K562 (cell line): ENCODE data around the gene RAB6A. TPM values are rescaled to one million over a fixed set of nuclear protein-coding genes. Genes with fewer than 3 reads are reported as not detected.
A peak's percentile ranks its signal among the peaks of the same experiment; 100 is the strongest.

Experiments used
- ATF7 ChIP-seq: fragments of 450-650 bp; IDR thresholded peaks from 2 replicates; pipeline ENCODE4 v1.7.1; 2014; ENCODE audit warnings: mild to moderate bottlenecking, moderate library complexity
- CUX1 ChIP-seq: fragments of 200-800 bp; sonication (Bioruptor generic); IDR thresholded peaks from 2 replicates; pipeline ENCODE4 v1.6.1; 2016; ENCODE audit warnings: missing genetic modification characterization, missing compliant biosample characterization
- E2F1 ChIP-seq: sonication (generic); formaldehyde crosslinking; IDR thresholded peaks from 2 replicates; pipeline ENCODE4 v1.8.1; 2023; ENCODE audit warnings: mild to moderate bottlenecking, missing genetic modification reagents, moderate library complexity
- EZH2 ChIP-seq: IDR thresholded peaks from 2 replicates; pipeline ENCODE4 v1.6.1; 2012; ENCODE audit warnings: low read depth, mild to moderate bottlenecking, inconsistent platforms, low read length, borderline replicate concordance
- HDAC3 ChIP-seq: fragments of 450-650 bp; IDR thresholded peaks from 2 replicates; pipeline ENCODE4 v1.6.1; 2018; ENCODE audit warnings: borderline replicate concordance, mild to moderate bottlenecking, moderate library complexity; ENCODE audit not compliant: partially characterized antibody
- MXD1 ChIP-seq: fragments of 250-450 bp; sonication (Bioruptor Pico); IDR thresholded peaks from 2 replicates; pipeline ENCODE4 v1.8.0; 2021; ENCODE audit warnings: borderline replicate concordance, mild to moderate bottlenecking, moderate library complexity; ENCODE audit not compliant: poor library complexity, severe bottlenecking
- NCOA1 ChIP-seq: fragments of 450-650 bp; IDR thresholded peaks from 2 replicates; pipeline ENCODE4 v1.6.1; 2016; ENCODE audit warnings: low read depth
- NFYB ChIP-seq: IDR thresholded peaks from 2 replicates; pipeline ENCODE4 v1.6.1; 2011; ENCODE audit warnings: mild to moderate bottlenecking, moderate library complexity; ENCODE audit not compliant: insufficient read length; ENCODE audit errors: extremely low read depth
- NONO ChIP-seq, 2 experiments: fragments of 200-400 bp in 1 of 2; fragments of 450-650 bp in 1 of 2; formaldehyde crosslinking in 1 of 2; IDR thresholded peaks; 2 replicates each; pipeline ENCODE4 v1.6.1; 2017; ENCODE audit warnings: low read depth in 2 of 2, mild to moderate bottlenecking in 2 of 2, moderate library complexity in 2 of 2, low read length in 1 of 2
- NR2F6 ChIP-seq: fragments of 450-650 bp; formaldehyde crosslinking; IDR thresholded peaks from 2 replicates; pipeline ENCODE4 v1.4.0; 2020; ENCODE audit warnings: mild to moderate bottlenecking
- OTX1 ChIP-seq: fragments of 450-650 bp; formaldehyde crosslinking; IDR thresholded peaks from 2 replicates; pipeline ENCODE4 v1.4.0; 2022; ENCODE audit warnings: mild to moderate bottlenecking
- POLR3G ChIP-seq: IDR thresholded peaks from 2 replicates; pipeline ENCODE4 v1.6.1; 2011; ENCODE audit not compliant: insufficient read length, insufficient replicate concordance; ENCODE audit errors: extremely low read depth
- SNRNP70 ChIP-seq: fragments of 200-400 bp; formaldehyde crosslinking; optimal IDR thresholded peaks from 2 replicates; pipeline ENCODE3; 2017; ENCODE audit warnings: low read depth, low read length
- TARDBP ChIP-seq: fragments of 450-650 bp; IDR thresholded peaks from 2 replicates; pipeline ENCODE4 v1.6.1; 2016
- TRIM24 ChIP-seq, 2 experiments: fragments of 450-650 bp; IDR thresholded peaks; 2 replicates each; pipeline ENCODE4 v1.6.1; 2016
- TRIM28 ChIP-seq: fragments of 450-650 bp; IDR thresholded peaks from 2 replicates; pipeline ENCODE4 v1.6.1; 2017
- YBX1 ChIP-seq: fragments of 450-650 bp; IDR thresholded peaks from 2 replicates; pipeline ENCODE4 v1.7.1; 2016; ENCODE audit warnings: mild to moderate bottlenecking
- ZKSCAN1 ChIP-seq: fragments of 150-350 bp; IDR thresholded peaks from 2 replicates; pipeline ENCODE4 v1.6.1; 2016; ENCODE audit warnings: low read depth, low read length
- ZNF274 ChIP-seq: IDR thresholded peaks from 2 replicates; pipeline ENCODE4 v1.6.1; 2011; ENCODE audit warnings: low read depth, mild to moderate bottlenecking, low read length, moderate library complexity, borderline replicate concordance
- ZNF77 ChIP-seq: fragments of 250-450 bp; sonication (Bioruptor Pico); IDR thresholded peaks from 2 replicates; pipeline ENCODE4 v1.5.0; 2020
- polyA plus RNA-seq, 8 experiments: library from polyadenylated mRNA; depleted of rRNA in 4 of 8; stranded (reverse) in 5 of 8; unstranded in 3 of 8; fragments of >200 nt; fragmentation: Nextera tagmentation in 2 of 8; fragmentation: Illumina TruSeq in 1 of 8; extraction: Ambion mirVana in 2 of 8; extraction: Trizol in 1 of 8; gene quantifications; 2 replicates each; pipeline versions ENCODE4 v1.2.1 to v1.2.3, GENCODE V29; 2011 to 2014; ENCODE audit warnings: inconsistent platforms in 1 of 8, missing spikeins in 1 of 8
- total RNA-seq, 7 experiments: library from RNA; depleted of rRNA in 6 of 7; stranded (reverse); fragments of >200 nt in 6 of 7; fragmentation: Illumina TruSeq in 2 of 7; extraction: Trizol in 2 of 7; gene quantifications; 2 replicates each; pipeline versions ENCODE4 v1.2.1 to v1.2.3, GENCODE V29; 2011 to 2021; ENCODE audit warnings: low replicate concordance in 1 of 7
- TF ChIP-seq, protein P1 (sequence below): sonication (generic); formaldehyde crosslinking; IDR thresholded peaks from 2 replicates; pipeline ENCODE4 v1.8.0; 2023; ENCODE audit warnings: mild to moderate bottlenecking, missing genetic modification reagents

The RAB6A gene
- total and polyA plus RNA-seq, 9 of the 15 experiments (the other 6 are each of a cell fraction or from before 2014, with no cell fraction given) = 14.0 to 95.3 (median 45.4) TPM

- no peak for TF ChIP-seq OTX1 (CRISPR knock-in tag)
- peak; percentile 81 for TF ChIP-seq E2F1
- no peak for TF ChIP-seq YBX1
- TF ChIP-seq ZKSCAN1 = no peak
- peak; percentile 83; the same call in 1 of the 2 replicates for TF ChIP-seq TARDBP
- no peak for TF ChIP-seq ZNF77 (CRISPR knock-in tag)
- TF ChIP-seq CUX1 = no peak
- TF ChIP-seq SNRNP70 = no peak
- TF ChIP-seq NR2F6 (CRISPR knock-in tag) = no peak
- TF ChIP-seq ATF7 = peak; percentile 89
- TF ChIP-seq EZH2 = no peak
- TF ChIP-seq POLR3G = no peak
- TF ChIP-seq NFYB = no peak
- TF ChIP-seq MXD1 (CRISPR knock-in tag) = no peak
- peak; percentile 99 for TF ChIP-seq NCOA1
- no peak for TF ChIP-seq ZNF274
- TF ChIP-seq TRIM24 (IDR thresholded peaks at IDR 0.05) = peak; percentile 45 to 99; a peak in 3 of 4 replicates
- TF ChIP-seq, protein P1, sequence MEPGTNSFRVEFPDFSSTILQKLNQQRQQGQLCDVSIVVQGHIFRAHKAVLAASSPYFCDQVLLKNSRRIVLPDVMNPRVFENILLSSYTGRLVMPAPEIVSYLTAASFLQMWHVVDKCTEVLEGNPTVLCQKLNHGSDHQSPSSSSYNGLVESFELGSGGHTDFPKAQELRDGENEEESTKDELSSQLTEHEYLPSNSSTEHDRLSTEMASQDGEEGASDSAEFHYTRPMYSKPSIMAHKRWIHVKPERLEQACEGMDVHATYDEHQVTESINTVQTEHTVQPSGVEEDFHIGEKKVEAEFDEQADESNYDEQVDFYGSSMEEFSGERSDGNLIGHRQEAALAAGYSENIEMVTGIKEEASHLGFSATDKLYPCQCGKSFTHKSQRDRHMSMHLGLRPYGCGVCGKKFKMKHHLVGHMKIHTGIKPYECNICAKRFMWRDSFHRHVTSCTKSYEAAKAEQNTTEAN (CRISPR knock-in tag) = 0 out of 2 replicates have a peak, but pooled peaks have one; percentile 76
- TF ChIP-seq NONO (IDR thresholded peaks at IDR 0.05; ENCODE audit: low read depth in 2 of 2, low read length in 1 of 2) = no peak
- peak; percentile 59 for TF ChIP-seq HDAC3
- TF ChIP-seq TRIM28 = no peak; the same call in none of the 2 replicates
These were observed 27.0 kb upstream of the RAB6A start, which contains the start of gene MRPL48 (continued) for GRCh38 chr11:73787643-73788558.
